Lung (tissue), 12 donors: ENCODE data around the gene RASGRP3. TPM values are rescaled to one million over a fixed set of nuclear protein-coding genes. Genes with fewer than 3 reads are reported as not detected.

Source experiments
- ATAC-seq: fragments of 200-7000 bp; cut with Tn5 transposase; one replicate; pipeline ENCODE4 v1.9.1; 2020; ENCODE audit warnings: moderate number of reproducible peaks; ENCODE audit not compliant: insufficient read depth, low FRiP score
- DNase-seq, 3 donors: peaks; one replicate each; pipeline ENCODE4 v3.0.0-alpha.2; 2013 to 2017
- H3K27ac ChIP-seq, 2 donors: one replicate each; pipeline ENCODE4 v1.5.1; 2013; ENCODE audit warnings: mild to moderate bottlenecking in 2 of 2, moderate library complexity in 2 of 2, control low read depth in 1 of 2, inconsistent platforms in 1 of 2, low read depth in 1 of 2, low read length in 1 of 2
- H3K27me3 ChIP-seq, 3 donors: one replicate each; pipeline ENCODE4 v1.5.1; 2013; ENCODE audit warnings: low read length in 2 of 3; ENCODE audit not compliant: control insufficient read depth in 3 of 3, insufficient read depth in 3 of 3
- H3K36me3 ChIP-seq, 4 donors: one replicate each; pipeline ENCODE4 v1.5.1; 2013; ENCODE audit warnings: low read length in 4 of 4, mild to moderate bottlenecking in 1 of 4, moderate library complexity in 1 of 4; ENCODE audit not compliant: control insufficient read depth in 4 of 4, insufficient read depth in 4 of 4
- H3K4me1 ChIP-seq, 5 donors: one replicate each; pipeline ENCODE4 v1.5.1; 2013; ENCODE audit warnings: low read length in 5 of 5, mild to moderate bottlenecking in 2 of 5, moderate library complexity in 1 of 5; ENCODE audit not compliant: control insufficient read depth in 5 of 5, insufficient read depth in 5 of 5
- H3K4me3 ChIP-seq: one replicate; pipeline ENCODE4 v1.5.1; 2013; ENCODE audit warnings: mild to moderate bottlenecking, control low read depth, moderate library complexity
- H3K9ac ChIP-seq, 2 donors: one replicate each; pipeline ENCODE4 v1.5.1; 2013; ENCODE audit warnings: low read length in 2 of 2, control low read depth in 1 of 2; ENCODE audit not compliant: insufficient read depth in 1 of 2
- H3K9me3 ChIP-seq, 4 donors: one replicate each; pipeline ENCODE4 v1.5.1; 2013; ENCODE audit warnings: low read length in 3 of 4, mild to moderate bottlenecking in 1 of 4, moderate library complexity in 1 of 4; ENCODE audit not compliant: control insufficient read depth in 4 of 4, insufficient read depth in 3 of 4
- WGBS, 2 donors: extraction: QIAGEN DNeasy Blood & Tissue Kit; methylation state at CpG; one replicate each; pipeline ENCODE4 v1.1.7; 2013; 5-methylcytosine and 5-hydroxymethylcytosine counted together
- polyA plus RNA-seq, 2 donors: library from polyadenylated mRNA; stranded (reverse); fragments of 200-250 nt; gene quantifications; one replicate each; pipeline ENCODE4 v1.2.1, GENCODE V29; 2013
- total RNA-seq, 2 donors: library from RNA; depleted of rRNA in 1 of 2; stranded (reverse); fragments of >200 nt in 1 of 2; gene quantifications; one replicate each; pipeline ENCODE4 v1.2.1, GENCODE V29; 2014 to 2021
- TF ChIP-seq, protein P1 (sequence below): IDR thresholded peaks from 2 replicates; pipeline ENCODE4 v1.5.1; 2012; ENCODE audit warnings: mild to moderate bottlenecking; ENCODE audit errors: control extremely low read depth, extremely low read depth
- donor health status: control.
- donor health status: control.
- donor health status: Bipolar disorder and iron deficiency.
- donor health status: healthy.
- donor health status: DM: yes; HTN: yes; CAD: no.

RASGRP3 gene
- total and polyA plus RNA-seq, 4 donors: 3.6 to 36.6 (median 10.5) TPM

DNA sequence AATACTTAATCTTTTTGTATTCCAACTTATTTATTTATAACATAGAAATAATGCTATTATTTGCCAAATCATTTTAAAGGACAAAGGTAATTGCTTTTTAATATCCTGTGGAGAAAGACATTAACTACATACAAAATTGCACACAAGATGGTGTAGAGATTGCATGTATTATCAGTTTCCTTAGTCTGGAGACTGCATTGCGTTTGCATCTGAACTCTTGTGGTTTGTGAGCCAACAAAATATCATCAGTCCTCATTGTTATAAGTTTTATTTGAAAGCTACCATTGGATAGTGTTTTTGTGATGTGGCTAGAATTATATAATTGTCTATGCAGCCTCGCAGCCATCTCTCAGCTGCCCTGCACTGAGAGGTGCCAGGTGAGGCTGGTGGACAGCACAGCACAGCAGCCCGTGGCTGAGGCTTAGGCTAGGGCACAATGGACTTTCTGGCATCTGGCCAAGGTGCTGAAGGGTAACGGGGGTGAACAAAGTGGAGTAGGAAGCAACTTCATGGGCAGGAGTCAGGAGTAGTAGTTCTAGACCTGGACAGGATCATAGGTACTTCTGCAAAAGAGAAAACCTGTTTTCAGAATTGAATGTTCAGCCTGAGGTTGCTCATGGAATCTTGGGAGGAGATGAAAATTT is 15.1 kb downstream of the RASGRP3 start:
- no peak for DNase-seq
- Histone ChIP-seq H3K9me3 (peaks cover 0 to 2% (median 2%) of the 10 kb centered on the region in 4 donors), H3K27me3 (no peaks in the 10 kb centered on the region), H3K4me1 (peaks cover 0 to 35% (median 3%) of the 10 kb centered on the region in 5 donors), H3K36me3 (no peaks in the 10 kb centered on the region), H3K9ac (no peak overlapping the region), H3K27ac (no peak overlapping the region), H3K4me3 (no peak overlapping the region)
- TF ChIP-seq, protein P1, sequence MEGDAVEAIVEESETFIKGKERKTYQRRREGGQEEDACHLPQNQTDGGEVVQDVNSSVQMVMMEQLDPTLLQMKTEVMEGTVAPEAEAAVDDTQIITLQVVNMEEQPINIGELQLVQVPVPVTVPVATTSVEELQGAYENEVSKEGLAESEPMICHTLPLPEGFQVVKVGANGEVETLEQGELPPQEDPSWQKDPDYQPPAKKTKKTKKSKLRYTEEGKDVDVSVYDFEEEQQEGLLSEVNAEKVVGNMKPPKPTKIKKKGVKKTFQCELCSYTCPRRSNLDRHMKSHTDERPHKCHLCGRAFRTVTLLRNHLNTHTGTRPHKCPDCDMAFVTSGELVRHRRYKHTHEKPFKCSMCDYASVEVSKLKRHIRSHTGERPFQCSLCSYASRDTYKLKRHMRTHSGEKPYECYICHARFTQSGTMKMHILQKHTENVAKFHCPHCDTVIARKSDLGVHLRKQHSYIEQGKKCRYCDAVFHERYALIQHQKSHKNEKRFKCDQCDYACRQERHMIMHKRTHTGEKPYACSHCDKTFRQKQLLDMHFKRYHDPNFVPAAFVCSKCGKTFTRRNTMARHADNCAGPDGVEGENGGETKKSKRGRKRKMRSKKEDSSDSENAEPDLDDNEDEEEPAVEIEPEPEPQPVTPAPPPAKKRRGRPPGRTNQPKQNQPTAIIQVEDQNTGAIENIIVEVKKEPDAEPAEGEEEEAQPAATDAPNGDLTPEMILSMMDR: no peak
- no peak for ATAC-seq
- 50 to 67% methylated on average over 4 of the region's 4 CpGs for WGBS, 2 donors

DNA sequence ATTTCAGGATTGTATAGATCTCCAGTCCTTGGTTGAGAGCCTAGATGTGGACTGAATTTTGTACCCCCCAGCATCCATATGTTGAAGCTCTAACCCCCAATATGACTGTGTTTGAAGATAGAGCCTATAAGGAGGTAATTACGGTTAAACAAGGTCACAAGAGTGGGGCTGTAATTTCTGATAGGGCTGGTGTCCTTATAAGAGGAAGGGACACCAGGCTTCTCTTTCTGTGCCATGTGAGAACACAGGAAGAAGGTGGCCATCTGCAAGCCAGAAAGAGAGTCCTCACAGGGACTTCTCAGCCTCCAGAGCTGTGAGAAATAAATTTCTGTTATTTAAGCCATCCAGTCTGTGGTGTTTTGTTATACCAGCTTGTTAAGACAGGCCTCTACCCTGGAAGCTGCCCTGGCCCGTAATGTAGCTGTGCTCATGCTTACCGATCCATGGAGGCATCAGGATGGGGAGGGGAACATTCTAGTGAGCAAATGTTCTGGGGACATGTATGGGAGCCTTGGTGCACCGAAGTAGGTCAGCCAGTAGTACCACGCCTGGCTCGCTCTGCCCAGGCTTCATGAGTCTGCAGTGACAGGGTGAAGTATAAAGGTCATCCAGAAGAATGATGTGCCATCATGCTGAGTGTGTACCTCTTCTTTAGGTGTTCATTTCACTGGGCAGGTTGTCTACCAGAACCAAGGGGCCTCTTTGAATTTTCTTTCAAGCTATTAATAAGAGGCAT is 16.1 kb downstream of the RASGRP3 start:
- Histone ChIP-seq H3K36me3 (no peaks in the 10 kb centered on the region), H3K27ac (peak overlapping the region in 1 of 2 donors; percentile 16), H3K27me3 (no peaks in the 10 kb centered on the region), H3K4me1 (peaks cover 0 to 35% (median 3%) of the 10 kb centered on the region in 5 donors), H3K9me3 (no peaks in the 10 kb centered on the region), H3K9ac (no peak overlapping the region), H3K4me3 (no peak overlapping the region)
- WGBS, 2 donors: 94 to 95% methylated on average over 6 of the region's 6 CpGs
- ATAC-seq: no peak
- no peak for DNase-seq
- TF ChIP-seq, protein P1: no peak

DNA sequence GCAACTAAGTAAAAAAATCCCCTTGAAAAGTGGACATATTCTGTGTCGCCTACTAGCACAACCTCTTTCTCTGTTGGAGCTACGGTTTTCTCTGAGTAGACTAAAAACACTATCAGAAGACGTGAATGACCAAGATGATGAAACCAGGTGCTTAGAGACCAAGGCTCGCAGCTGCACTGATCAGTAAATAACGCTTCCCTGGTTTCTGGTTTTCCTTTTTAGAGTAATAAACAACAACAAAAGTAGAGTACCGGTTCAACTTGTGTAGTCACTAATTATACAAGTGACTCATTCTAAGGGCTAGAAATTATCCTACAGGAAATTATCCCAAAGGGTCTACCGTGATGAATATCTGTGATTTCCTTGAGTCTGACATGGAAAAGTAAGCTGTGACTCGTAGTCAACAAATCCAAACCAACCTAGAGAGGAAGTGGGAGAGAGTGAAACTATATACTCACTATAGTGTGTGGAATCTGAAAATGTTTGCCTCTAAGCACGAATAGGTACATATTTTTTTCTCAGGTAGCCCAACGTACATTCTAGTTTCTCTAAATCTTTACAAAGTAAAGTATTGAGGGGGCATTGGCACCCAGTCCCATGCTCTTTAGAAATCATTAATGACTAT is 17.8 kb downstream of the RASGRP3 start:
- no peak for ATAC-seq
- Histone ChIP-seq H3K9me3 (no peaks in the 10 kb centered on the region), H3K36me3 (no peaks in the 10 kb centered on the region), H3K9ac (no peak overlapping the region), H3K4me3 (no peak overlapping the region), H3K27me3 (no peaks in the 10 kb centered on the region), H3K27ac (no peak overlapping the region), H3K4me1 (peaks cover 0 to 28% (median 3%) of the 10 kb centered on the region in 5 donors)
- 60 to 61% methylated on average over 10 of the region's 10 CpGs for WGBS, 2 donors
- TF ChIP-seq, protein P1: no peak
- no peak for DNase-seq
